ENCODE data around the gene ZNF217. TPM values are rescaled to one million over a fixed set of nuclear protein-coding genes. Genes with fewer than 3 reads are reported as not detected.

Gene ZNF217
- total and polyA plus RNA-seq, 9 of the 15 experiments (the other 6 are each of a cell fraction or from before 2014, with no cell fraction given): 3.0 to 41.8 (median 16.8) TPM

DNA sequence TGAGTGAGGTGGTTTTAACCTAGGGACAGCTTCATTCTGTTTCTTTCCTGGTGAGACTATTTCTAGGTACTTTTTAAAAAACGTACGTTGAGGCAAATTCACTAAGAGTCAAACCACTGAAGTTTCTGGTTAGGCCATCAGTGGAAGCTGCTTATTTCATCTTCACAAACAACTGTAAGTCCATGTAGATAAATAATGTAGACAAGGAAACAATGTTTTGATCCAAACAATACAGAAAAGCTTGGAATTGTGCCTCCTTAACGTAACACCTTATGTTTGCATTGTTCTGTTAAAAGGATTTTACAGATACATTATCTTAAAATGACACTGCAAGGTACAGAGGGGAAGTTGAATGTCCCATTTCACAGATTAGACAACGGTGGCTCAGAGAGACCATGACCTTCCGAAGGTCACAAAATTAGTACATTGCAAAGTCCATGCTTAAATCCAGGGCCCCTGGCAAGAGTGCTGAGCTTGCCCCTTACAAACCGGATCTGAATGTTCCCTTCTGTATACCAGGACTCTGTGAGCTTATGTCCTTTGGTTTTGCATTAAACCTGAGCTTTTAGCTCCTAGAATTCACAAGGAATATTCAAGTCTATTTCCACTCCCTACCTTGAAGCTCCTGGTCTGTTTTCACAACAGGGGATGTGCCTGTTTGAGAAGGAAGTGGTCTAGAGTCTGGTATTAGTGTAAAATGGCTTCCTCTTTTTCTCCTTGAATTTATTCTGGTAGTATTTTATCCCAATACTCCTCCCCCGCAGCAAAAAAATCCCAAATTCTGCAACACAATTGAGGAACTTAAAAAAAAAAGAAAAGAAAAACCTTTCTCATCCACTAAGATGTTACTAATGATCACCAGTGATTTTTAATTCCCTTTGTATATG lies 28.9 kb upstream of the ZNF217 start (continued):
- TF ChIP-seq, protein P1, sequence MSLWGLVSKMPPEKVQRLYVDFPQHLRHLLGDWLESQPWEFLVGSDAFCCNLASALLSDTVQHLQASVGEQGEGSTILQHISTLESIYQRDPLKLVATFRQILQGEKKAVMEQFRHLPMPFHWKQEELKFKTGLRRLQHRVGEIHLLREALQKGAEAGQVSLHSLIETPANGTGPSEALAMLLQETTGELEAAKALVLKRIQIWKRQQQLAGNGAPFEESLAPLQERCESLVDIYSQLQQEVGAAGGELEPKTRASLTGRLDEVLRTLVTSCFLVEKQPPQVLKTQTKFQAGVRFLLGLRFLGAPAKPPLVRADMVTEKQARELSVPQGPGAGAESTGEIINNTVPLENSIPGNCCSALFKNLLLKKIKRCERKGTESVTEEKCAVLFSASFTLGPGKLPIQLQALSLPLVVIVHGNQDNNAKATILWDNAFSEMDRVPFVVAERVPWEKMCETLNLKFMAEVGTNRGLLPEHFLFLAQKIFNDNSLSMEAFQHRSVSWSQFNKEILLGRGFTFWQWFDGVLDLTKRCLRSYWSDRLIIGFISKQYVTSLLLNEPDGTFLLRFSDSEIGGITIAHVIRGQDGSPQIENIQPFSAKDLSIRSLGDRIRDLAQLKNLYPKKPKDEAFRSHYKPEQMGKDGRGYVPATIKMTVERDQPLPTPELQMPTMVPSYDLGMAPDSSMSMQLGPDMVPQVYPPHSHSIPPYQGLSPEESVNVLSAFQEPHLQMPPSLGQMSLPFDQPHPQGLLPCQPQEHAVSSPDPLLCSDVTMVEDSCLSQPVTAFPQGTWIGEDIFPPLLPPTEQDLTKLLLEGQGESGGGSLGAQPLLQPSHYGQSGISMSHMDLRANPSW (CRISPR knock-in tag; IDR thresholded peaks at IDR 0.05): no peak
- TF ChIP-seq EWSR1 (IDR thresholded peaks at IDR 0.05; ENCODE audit: borderline replicate concordance, low read depth, partially characterized antibody) (peak; percentile 13), ZNF197 (CRISPR knock-in tag; IDR thresholded peaks at IDR 0.05; ENCODE audit: low read depth) (no peak), NR2C2 (CRISPR knock-in tag; IDR thresholded peaks at IDR 0.05) (no peak), NR2C2 (tag; IDR thresholded peaks at IDR 0.05) (no peak), CBFA2T2 (conservative IDR thresholded peaks at IDR 0.05) (no peak), ZNF253 (CRISPR knock-in tag; conservative IDR thresholded peaks at IDR 0.05) (no peak), COPS2 (conservative IDR thresholded peaks at IDR 0.05) (no peak), HNRNPL (IDR thresholded peaks at IDR 0.05; ENCODE audit: low read depth, low read length) (no peak), ERF (CRISPR knock-in tag; IDR thresholded peaks at IDR 0.05) (no peak), HDAC6 (IDR thresholded peaks at IDR 0.05; ENCODE audit: low read depth, low read length) (no peak), NEUROD1 (IDR thresholded peaks at IDR 0.05; ENCODE audit: borderline replicate concordance, low read depth, low read length, partially characterized antibody) (no peak), GABPA (tag; conservative IDR thresholded peaks at IDR 0.05; ENCODE audit: low read depth) (peak; percentile 44), CBFA2T3 (IDR thresholded peaks at IDR 0.05) (peak; percentile 38; the same call in 1 of the 2 replicates), CAMTA2 (CRISPR knock-in tag; conservative IDR thresholded peaks at IDR 0.05) (no peak), TRIM28 (IDR thresholded peaks at IDR 0.05) (no peak)
- TF ChIP-seq, protein P2, sequence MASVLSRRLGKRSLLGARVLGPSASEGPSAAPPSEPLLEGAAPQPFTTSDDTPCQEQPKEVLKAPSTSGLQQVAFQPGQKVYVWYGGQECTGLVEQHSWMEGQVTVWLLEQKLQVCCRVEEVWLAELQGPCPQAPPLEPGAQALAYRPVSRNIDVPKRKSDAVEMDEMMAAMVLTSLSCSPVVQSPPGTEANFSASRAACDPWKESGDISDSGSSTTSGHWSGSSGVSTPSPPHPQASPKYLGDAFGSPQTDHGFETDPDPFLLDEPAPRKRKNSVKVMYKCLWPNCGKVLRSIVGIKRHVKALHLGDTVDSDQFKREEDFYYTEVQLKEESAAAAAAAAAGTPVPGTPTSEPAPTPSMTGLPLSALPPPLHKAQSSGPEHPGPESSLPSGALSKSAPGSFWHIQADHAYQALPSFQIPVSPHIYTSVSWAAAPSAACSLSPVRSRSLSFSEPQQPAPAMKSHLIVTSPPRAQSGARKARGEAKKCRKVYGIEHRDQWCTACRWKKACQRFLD (CRISPR knock-in tag; IDR thresholded peaks at IDR 0.05): no peak; the same call in 1 of the 2 replicates
- TF ChIP-seq, protein P3, sequence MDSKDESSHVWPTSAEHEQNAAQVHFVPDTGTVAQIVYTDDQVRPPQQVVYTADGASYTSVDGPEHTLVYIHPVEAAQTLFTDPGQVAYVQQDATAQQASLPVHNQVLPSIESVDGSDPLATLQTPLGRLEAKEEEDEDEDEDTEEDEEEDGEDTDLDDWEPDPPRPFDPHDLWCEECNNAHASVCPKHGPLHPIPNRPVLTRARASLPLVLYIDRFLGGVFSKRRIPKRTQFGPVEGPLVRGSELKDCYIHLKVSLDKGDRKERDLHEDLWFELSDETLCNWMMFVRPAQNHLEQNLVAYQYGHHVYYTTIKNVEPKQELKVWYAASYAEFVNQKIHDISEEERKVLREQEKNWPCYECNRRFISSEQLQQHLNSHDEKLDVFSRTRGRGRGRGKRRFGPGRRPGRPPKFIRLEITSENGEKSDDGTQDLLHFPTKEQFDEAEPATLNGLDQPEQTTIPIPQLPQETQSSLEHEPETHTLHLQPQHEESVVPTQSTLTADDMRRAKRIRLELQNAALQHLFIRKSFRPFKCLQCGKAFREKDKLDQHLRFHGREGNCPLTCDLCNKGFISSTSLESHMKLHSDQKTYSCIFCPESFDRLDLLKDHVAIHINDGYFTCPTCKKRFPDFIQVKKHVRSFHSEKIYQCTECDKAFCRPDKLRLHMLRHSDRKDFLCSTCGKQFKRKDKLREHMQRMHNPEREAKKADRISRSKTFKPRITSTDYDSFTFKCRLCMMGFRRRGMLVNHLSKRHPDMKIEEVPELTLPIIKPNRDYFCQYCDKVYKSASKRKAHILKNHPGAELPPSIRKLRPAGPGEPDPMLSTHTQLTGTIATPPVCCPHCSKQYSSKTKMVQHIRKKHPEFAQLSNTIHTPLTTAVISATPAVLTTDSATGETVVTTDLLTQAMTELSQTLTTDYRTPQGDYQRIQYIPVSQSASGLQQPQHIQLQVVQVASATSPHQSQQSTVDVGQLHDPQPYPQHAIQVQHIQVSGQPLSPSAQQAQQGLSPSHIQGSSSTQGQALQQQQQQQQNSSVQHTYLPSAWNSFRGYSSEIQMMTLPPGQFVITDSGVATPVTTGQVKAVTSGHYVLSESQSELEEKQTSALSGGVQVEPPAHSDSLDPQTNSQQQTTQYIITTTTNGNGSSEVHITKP (IDR thresholded peaks at IDR 0.05; ENCODE audit: partially characterized antibody): no peak
- TF ChIP-seq, protein P4, sequence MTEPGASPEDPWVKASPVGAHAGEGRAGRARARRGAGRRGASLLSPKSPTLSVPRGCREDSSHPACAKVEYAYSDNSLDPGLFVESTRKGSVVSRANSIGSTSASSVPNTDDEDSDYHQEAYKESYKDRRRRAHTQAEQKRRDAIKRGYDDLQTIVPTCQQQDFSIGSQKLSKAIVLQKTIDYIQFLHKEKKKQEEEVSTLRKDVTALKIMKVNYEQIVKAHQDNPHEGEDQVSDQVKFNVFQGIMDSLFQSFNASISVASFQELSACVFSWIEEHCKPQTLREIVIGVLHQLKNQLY (CRISPR knock-in tag; conservative IDR thresholded peaks at IDR 0.05): no peak
